22Rv1 (cell line): ENCODE data around the gene FOXP1.

Source experiments
- ZFX ChIP-seq: fragments of 450-650 bp; IDR thresholded peaks from 2 replicates; pipeline ENCODE4 v1.6.1; 2017; ENCODE audit warnings: antibody characterized with exemption, borderline replicate concordance
- TF ChIP-seq, protein P1 (sequence below): fragments of 450-650 bp; IDR thresholded peaks from 2 replicates; pipeline ENCODE4 v1.5.1; 2017; ENCODE audit warnings: mild to moderate bottlenecking

DNA sequence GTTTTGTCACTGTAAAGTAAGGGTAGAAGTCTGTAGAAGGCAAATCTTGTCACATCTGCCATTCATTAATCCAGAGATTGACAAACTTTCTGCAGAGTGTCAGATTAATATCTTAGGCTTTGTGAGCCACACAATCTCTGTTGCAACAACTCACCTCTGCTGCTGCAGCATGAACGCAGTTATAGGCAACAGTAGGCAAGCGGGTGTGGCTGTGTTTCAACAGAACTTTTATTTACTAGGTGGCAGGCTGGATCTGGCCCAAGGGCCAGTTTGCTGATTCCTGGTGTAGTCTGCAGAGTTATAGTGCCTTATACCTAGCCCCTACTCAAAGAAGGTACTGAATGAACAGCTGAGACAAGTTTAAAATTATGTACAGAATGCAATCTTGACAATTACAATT lies 396.7 kb downstream of the FOXP1 start:
- TF ChIP-seq, protein P1, sequence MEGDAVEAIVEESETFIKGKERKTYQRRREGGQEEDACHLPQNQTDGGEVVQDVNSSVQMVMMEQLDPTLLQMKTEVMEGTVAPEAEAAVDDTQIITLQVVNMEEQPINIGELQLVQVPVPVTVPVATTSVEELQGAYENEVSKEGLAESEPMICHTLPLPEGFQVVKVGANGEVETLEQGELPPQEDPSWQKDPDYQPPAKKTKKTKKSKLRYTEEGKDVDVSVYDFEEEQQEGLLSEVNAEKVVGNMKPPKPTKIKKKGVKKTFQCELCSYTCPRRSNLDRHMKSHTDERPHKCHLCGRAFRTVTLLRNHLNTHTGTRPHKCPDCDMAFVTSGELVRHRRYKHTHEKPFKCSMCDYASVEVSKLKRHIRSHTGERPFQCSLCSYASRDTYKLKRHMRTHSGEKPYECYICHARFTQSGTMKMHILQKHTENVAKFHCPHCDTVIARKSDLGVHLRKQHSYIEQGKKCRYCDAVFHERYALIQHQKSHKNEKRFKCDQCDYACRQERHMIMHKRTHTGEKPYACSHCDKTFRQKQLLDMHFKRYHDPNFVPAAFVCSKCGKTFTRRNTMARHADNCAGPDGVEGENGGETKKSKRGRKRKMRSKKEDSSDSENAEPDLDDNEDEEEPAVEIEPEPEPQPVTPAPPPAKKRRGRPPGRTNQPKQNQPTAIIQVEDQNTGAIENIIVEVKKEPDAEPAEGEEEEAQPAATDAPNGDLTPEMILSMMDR, result no peak
- TF ChIP-seq ZFX, result no peak
